ENCODE data around the gene GMFB. TPM values are rescaled to one million over a fixed set of nuclear protein-coding genes. Genes with fewer than 3 reads are reported as not detected.

Gene GMFB
- total RNA-seq, 1 donor, result 98.8 TPM

DNA sequence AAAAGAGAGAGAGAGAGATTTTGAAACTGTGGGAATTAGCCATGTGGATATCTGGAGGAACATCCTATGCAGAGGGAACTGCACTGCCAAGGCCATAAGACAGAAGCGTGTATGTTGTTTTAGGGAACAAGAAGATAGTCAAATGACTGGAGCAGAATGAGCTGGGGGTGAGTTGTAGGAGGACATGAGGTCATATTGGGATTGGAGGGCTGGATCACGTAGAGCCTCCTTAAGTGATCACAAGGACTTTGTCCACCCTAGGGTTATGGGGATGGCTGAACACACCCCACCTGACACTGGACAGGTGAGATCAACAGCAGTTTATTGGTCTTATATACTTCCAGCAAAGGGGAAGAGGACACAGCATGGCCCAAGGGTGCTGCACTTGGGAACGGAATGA lies 12.7 kb upstream of the GMFB start:
- no peak for DNase-seq (ENCODE audit: insufficient read length, low spot score, missing footprints)

GRCh38 chr14:54500744-54501143 lies 12.0 kb upstream of the GMFB start:
- no peak for TF ChIP-seq CTCF (IDR thresholded peaks at IDR 0.05; ENCODE audit: extremely low read depth, low read depth, low read length)
- no peak overlapping the region for H2AFZ ChIP-seq (ENCODE audit: low read length)
- no peak overlapping the region for H3K4me3 ChIP-seq (ENCODE audit: insufficient read depth, low read length)
- DNase-seq (ENCODE audit: insufficient read length, low spot score, missing footprints), result no peak
- no peaks in the 10 kb centered on the region for H3K79me2 ChIP-seq (ENCODE audit: insufficient read depth, low read length)
- H3K27ac ChIP-seq (ENCODE audit: low read depth, low read length), result no peak overlapping the region
- no peaks in the 10 kb centered on the region for H4K20me1 ChIP-seq (ENCODE audit: insufficient read depth, low read length)
- H3K4me1 ChIP-seq (ENCODE audit: insufficient read depth, low read length), result peaks cover 6% of the 10 kb centered on the region
- no peaks in the 10 kb centered on the region for H3K27me3 ChIP-seq (ENCODE audit: insufficient read depth, low read length)
- H3K9me3 ChIP-seq (ENCODE audit: low read depth, low read length), result no peaks in the 10 kb centered on the region
- no peaks in the 10 kb centered on the region for H3K36me3 ChIP-seq (ENCODE audit: insufficient read depth, low read length)
- no peak overlapping the region for H3K4me2 ChIP-seq (ENCODE audit: insufficient read depth, low read length)

More for the DNA sequence above, 12.7 kb upstream of the GMFB start:
- no peak overlapping the region for H3K4me3 ChIP-seq (ENCODE audit: insufficient read depth, low read length)
- no peak overlapping the region for H3K27ac ChIP-seq (ENCODE audit: low read depth, low read length)
- H3K9me3 ChIP-seq (ENCODE audit: low read depth, low read length), result no peaks in the 10 kb centered on the region
- H3K27me3 ChIP-seq (ENCODE audit: insufficient read depth, low read length), result no peaks in the 10 kb centered on the region
- TF ChIP-seq CTCF (IDR thresholded peaks at IDR 0.05; ENCODE audit: extremely low read depth, low read depth, low read length), result no peak
- H3K79me2 ChIP-seq (ENCODE audit: insufficient read depth, low read length), result no peaks in the 10 kb centered on the region
- no peaks in the 10 kb centered on the region for H4K20me1 ChIP-seq (ENCODE audit: insufficient read depth, low read length)
- H3K4me1 ChIP-seq (ENCODE audit: insufficient read depth, low read length), result peaks cover 6% of the 10 kb centered on the region
- H2AFZ ChIP-seq (ENCODE audit: low read length), result no peak overlapping the region
- no peaks in the 10 kb centered on the region for H3K36me3 ChIP-seq (ENCODE audit: insufficient read depth, low read length)
- H3K4me2 ChIP-seq (ENCODE audit: insufficient read depth, low read length), result no peak overlapping the region

GRCh38 chr14:54498579-54498978 lies 9.8 kb upstream of the GMFB start:
- H3K79me2 ChIP-seq (ENCODE audit: insufficient read depth, low read length), result no peaks in the 10 kb centered on the region
- TF ChIP-seq CTCF (IDR thresholded peaks at IDR 0.05; ENCODE audit: extremely low read depth, low read depth, low read length), result no peak
- peak; percentile 29 for DNase-seq (ENCODE audit: insufficient read length, low spot score, missing footprints)
- no peaks in the 10 kb centered on the region for H4K20me1 ChIP-seq (ENCODE audit: insufficient read depth, low read length)
- no peak overlapping the region for H3K4me3 ChIP-seq (ENCODE audit: insufficient read depth, low read length)
- peaks cover 4% of the 10 kb centered on the region for H3K4me1 ChIP-seq (ENCODE audit: insufficient read depth, low read length)
- H2AFZ ChIP-seq (ENCODE audit: low read length), result peak overlapping the region; percentile 44
- no peaks in the 10 kb centered on the region for H3K9me3 ChIP-seq (ENCODE audit: low read depth, low read length)
- H3K27ac ChIP-seq (ENCODE audit: low read depth, low read length), result no peak overlapping the region
- no peaks in the 10 kb centered on the region for H3K36me3 ChIP-seq (ENCODE audit: insufficient read depth, low read length)
- H3K27me3 ChIP-seq (ENCODE audit: insufficient read depth, low read length), result no peaks in the 10 kb centered on the region
- no peak overlapping the region for H3K4me2 ChIP-seq (ENCODE audit: insufficient read depth, low read length)

GRCh38 chr14:54498095-54498531 lies 9.3 kb upstream of the GMFB start:
- TF ChIP-seq CTCF (IDR thresholded peaks at IDR 0.05; ENCODE audit: extremely low read depth, low read depth, low read length), result no peak
- Histone ChIP-seq H3K27ac (ENCODE audit: low read depth, low read length) (no peak overlapping the region), H4K20me1 (ENCODE audit: insufficient read depth, low read length) (no peaks in the 10 kb centered on the region), H3K4me2 (ENCODE audit: insufficient read depth, low read length) (no peak overlapping the region), H3K9me3 (ENCODE audit: low read depth, low read length) (no peaks in the 10 kb centered on the region), H3K27me3 (ENCODE audit: insufficient read depth, low read length) (no peaks in the 10 kb centered on the region), H3K4me1 (ENCODE audit: insufficient read depth, low read length) (peaks cover 3% of the 10 kb centered on the region), H2AFZ (ENCODE audit: low read length) (peak overlapping the region; percentile 44), H3K4me3 (ENCODE audit: insufficient read depth, low read length) (no peak overlapping the region), H3K79me2 (ENCODE audit: insufficient read depth, low read length) (no peaks in the 10 kb centered on the region), H3K36me3 (ENCODE audit: insufficient read depth, low read length) (no peaks in the 10 kb centered on the region)
- DNase-seq (ENCODE audit: insufficient read length, low spot score, missing footprints), result peak; percentile 66
